Measurements from ENCODE around the gene TEX22. TPM values are rescaled to one million over a fixed set of nuclear protein-coding genes. Genes with fewer than 3 reads are reported as not detected.

TEX22 gene, protein sequence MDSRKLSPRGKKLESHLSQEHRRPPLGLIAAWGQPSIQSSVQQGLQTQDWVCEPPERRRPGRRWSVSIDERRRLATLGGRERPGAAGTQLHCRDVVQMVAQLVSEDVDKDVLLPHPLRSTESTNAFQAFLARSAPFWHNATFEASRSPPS
- 3.5 to 4.8 TPM (median 4.5 TPM) in 3 replicates for total RNA-seq

- Mint-ChIP-seq H3K36me3 (peaks cover 32% of the 10 kb centered on the region), H3K9me3 (peaks cover 26% of the 10 kb centered on the region), H3K4me1 (peaks cover 6% of the 10 kb centered on the region), H3K4me3 (peak within 1 kb of the TSS; percentile 72), H3K27me3 (ENCODE audit: low read depth) (no peaks in the 10 kb centered on the region), H3K27ac (peak within 1 kb of the TSS; percentile 77)
- no peak for TF ChIP-seq CTCF (IDR thresholded peaks at IDR 0.05; ENCODE audit: unreplicated experiment)
- peak; percentile 88 to 94 for DNase-seq (ENCODE audit: low spot score in 2 of 2, unreplicated experiment in 2 of 2)
These were observed at the start of gene TEX22 for GRCh38 chr14:105398044-105398725. Gene TEX22 (plus strand): TSS chr14:105398538. CDS start chr14:105399341, 803 bp downstream.

GRCh38 chr14:105348945-105349699 lies 49.2 kb upstream of the TEX22 start:
- Mint-ChIP-seq H3K9me3 (peaks cover 11% of the 10 kb centered on the region), H3K27me3 (ENCODE audit: low read depth) (no peaks in the 10 kb centered on the region), H3K4me1 (peaks cover 2% of the 10 kb centered on the region), H3K36me3 (peaks cover 6% of the 10 kb centered on the region), H3K4me3 (no peak overlapping the region), H3K27ac (no peak overlapping the region)
- no peak for TF ChIP-seq CTCF (IDR thresholded peaks at IDR 0.05; ENCODE audit: unreplicated experiment)
- no peak for DNase-seq (ENCODE audit: low spot score in 2 of 2, unreplicated experiment in 2 of 2)

DNA sequence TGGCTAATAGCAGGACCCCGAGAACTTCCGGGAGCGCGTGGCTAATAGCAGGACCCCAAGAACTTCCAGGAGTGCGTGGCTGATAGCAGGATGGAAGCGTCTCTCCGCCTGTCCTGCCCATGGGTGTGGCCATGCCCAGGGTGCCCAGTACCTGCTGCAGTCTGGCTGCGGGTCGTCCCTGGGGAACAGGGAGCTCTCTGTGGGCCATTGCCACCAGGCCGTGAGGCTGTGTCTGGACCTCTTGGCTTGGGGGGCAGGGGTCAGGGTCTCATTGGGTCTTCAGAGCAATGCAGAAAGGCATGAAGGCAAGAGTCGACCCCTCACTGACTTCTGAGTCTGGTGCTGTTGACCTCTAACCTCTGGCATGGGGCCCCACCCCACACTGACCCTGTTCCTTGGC lies 48.3 kb upstream of the TEX22 start:
- Mint-ChIP-seq H3K27me3 (ENCODE audit: low read depth) (no peaks in the 10 kb centered on the region), H3K27ac (no peak overlapping the region), H3K4me3 (no peak overlapping the region), H3K9me3 (peaks cover 5% of the 10 kb centered on the region), H3K4me1 (peaks cover 2% of the 10 kb centered on the region), H3K36me3 (peaks cover 6% of the 10 kb centered on the region)
- no peak for DNase-seq (ENCODE audit: low spot score in 2 of 2, unreplicated experiment in 2 of 2)
- TF ChIP-seq CTCF (IDR thresholded peaks at IDR 0.05; ENCODE audit: unreplicated experiment), result no peak

DNA sequence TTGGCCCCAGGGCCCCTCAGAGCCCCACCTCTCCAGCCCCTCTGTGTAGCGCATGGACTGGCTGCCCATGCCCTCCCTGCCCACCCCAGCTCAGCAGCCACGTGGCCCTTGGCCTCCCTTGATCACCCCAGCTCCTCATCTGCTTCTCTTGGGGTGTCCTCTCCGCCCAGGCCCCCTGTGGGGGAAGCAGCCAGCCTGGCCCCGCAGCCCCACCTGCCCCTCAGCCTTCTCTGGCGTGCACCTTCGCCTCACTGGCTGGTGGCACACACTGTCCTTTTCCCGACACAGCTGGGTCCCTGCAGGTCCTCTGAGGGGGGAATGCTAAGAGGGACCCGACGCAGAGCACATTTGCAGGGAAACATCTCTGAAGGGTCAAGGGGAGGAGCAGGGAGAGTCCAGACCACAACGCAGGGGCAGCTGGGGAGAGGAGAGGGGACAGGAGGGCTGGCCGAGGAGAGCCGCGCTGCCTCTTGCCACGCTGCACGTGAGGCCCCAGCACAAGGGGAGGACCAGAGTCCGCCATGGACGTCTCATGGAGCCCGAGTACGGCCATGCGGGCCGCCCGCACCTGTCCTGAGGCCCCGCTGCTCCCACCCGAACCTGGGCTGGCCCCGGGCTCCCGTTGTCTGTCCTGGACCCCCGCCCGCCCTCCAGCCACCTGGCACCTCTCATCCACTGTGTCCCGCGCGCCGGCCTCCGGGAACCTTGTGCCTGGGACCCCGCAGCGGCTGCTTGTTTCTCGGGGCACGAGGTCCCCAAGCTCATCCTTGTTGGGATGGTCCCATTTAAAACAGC lies 47.7 kb upstream of the TEX22 start:
- DNase-seq (ENCODE audit: low spot score in 2 of 2, unreplicated experiment in 2 of 2), result peak in 1 of 2 experiments; percentile 18
- peaks cover 2% of the 10 kb centered on the region for H3K4me1 Mint-ChIP-seq
- peaks cover 3% of the 10 kb centered on the region for H3K36me3 Mint-ChIP-seq
- no peak for TF ChIP-seq CTCF (IDR thresholded peaks at IDR 0.05; ENCODE audit: unreplicated experiment)
- no peaks in the 10 kb centered on the region for H3K27me3 Mint-ChIP-seq (ENCODE audit: low read depth)
- H3K9me3 Mint-ChIP-seq, result peaks cover 2% of the 10 kb centered on the region
- H3K27ac Mint-ChIP-seq, result no peak overlapping the region
- H3K4me3 Mint-ChIP-seq, result no peak overlapping the region

DNA sequence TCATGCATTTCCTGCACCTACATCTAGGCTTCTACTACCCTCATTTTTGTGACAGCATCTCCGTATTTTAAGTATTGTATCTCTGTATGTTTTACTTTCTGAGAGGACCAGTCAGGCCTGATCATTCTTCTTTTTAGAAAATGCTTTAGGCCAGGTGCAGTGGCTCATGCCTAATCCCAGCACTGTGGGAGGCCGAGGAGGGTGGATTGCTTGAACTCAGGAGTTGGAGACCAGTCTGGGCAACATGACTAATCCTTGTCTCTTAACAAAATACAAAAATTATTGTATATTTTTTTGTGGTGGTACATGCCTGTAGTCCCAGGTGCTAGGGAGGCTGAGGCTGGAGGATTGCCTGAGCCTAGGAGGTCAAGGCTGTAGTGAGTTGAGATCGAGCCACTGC lies 46.9 kb upstream of the TEX22 start:
- peaks cover 2% of the 10 kb centered on the region for H3K4me1 Mint-ChIP-seq
- no peaks in the 10 kb centered on the region for H3K9me3 Mint-ChIP-seq
- no peak overlapping the region for H3K4me3 Mint-ChIP-seq
- no peak for DNase-seq (ENCODE audit: low spot score in 2 of 2, unreplicated experiment in 2 of 2)
- TF ChIP-seq CTCF (IDR thresholded peaks at IDR 0.05; ENCODE audit: unreplicated experiment), result no peak
- no peak overlapping the region for H3K27ac Mint-ChIP-seq
- H3K27me3 Mint-ChIP-seq (ENCODE audit: low read depth), result no peaks in the 10 kb centered on the region
- no peaks in the 10 kb centered on the region for H3K36me3 Mint-ChIP-seq
